Heart right ventricle (tissue), 16 donors: ENCODE measurements around the gene ERLEC1. TPM values are rescaled to one million over a fixed set of nuclear protein-coding genes. Genes with fewer than 3 reads are reported as not detected.

Experiments
- ATAC-seq, 8 donors: fragments of 200-7000 bp; cut with Tn5 transposase; one replicate each; pipeline ENCODE4 v1.9.1; 2020; ENCODE audit warnings: mild to moderate bottlenecking in 8 of 8, moderate library complexity in 8 of 8, moderate number of reproducible peaks in 1 of 8
- DNase-seq, 2 donors: peaks; one replicate each; pipeline ENCODE4 v3.0.0-alpha.2; 2020
- H3K27ac ChIP-seq, 10 donors: fragments of 200-600 bp; sonication (generic) in 2 of 10; one replicate each; pipeline versions ENCODE4 v1.5.0 to v1.8.0; 2020 to 2022; ENCODE audit warnings: mild to moderate bottlenecking in 3 of 10
- H3K27me3 ChIP-seq, 7 donors: fragments of 200-600 bp; one replicate each; pipeline ENCODE4 v1.8.0; 2021 to 2022; ENCODE audit warnings: mild to moderate bottlenecking in 2 of 7
- H3K36me3 ChIP-seq, 9 donors: fragments of 200-600 bp; sonication (generic) in 1 of 9; one replicate each; pipeline versions ENCODE4 v1.5.0 to v1.8.0; 2020 to 2022; ENCODE audit warnings: mild to moderate bottlenecking in 2 of 9
- H3K4me1 ChIP-seq, 9 donors: fragments of 200-600 bp; sonication (generic) in 1 of 9; one replicate each; pipeline versions ENCODE4 v1.5.0 to v1.8.0; 2020 to 2022; ENCODE audit warnings: mild to moderate bottlenecking in 4 of 9
- H3K4me3 ChIP-seq, 10 donors: fragments of 200-600 bp; sonication (generic) in 2 of 10; one replicate each; pipeline versions ENCODE4 v1.5.0 to v1.8.0; 2020 to 2022; ENCODE audit warnings: mild to moderate bottlenecking in 7 of 10, moderate library complexity in 2 of 10
- H3K9me3 ChIP-seq, 11 donors: fragments of 200-600 bp in 10 of 11; sonication (generic) in 2 of 11; one replicate each; pipeline versions ENCODE4 v1.5.0 to v1.8.0; 2013 to 2022; ENCODE audit warnings: mild to moderate bottlenecking in 2 of 11, control low read depth in 1 of 11, moderate library complexity in 1 of 11
- CTCF ChIP-seq, 9 donors: fragments of 200-600 bp; sonication (generic) in 2 of 9; IDR thresholded peaks; one replicate each; pipeline versions ENCODE4 v1.5.0 to v1.8.0; 2021 to 2022; ENCODE audit warnings: antibody characterized with exemption in 9 of 9, mild to moderate bottlenecking in 5 of 9, moderate library complexity in 1 of 9
- WGBS, 2 donors: extraction: QIAGEN DNeasy Blood & Tissue Kit; methylation state at CpG; one replicate each; pipeline ENCODE4 v1.1.7; 2013; ENCODE audit warnings: inconsistent platforms in 1 of 2; 5-methylcytosine and 5-hydroxymethylcytosine counted together
- intact Hi-C, 10 donors: fragments of 100-400 bp; cut with DNase I; formaldehyde crosslinking; loops; one replicate each; pipeline versions ENCODE4 v1.11.1 to v1.14.2; 2022
- polyA plus RNA-seq, 2 donors: library from polyadenylated mRNA; stranded (reverse); fragments of 200-250 nt; gene quantifications; one replicate each; pipeline ENCODE4 v1.2.3, GENCODE V29; 2013
- total RNA-seq, 10 donors: library from RNA; stranded (reverse); fragmentation: NEBNext Ultra II Directional in 3 of 10; extraction: Animal tissue kit (Norgen Biotek cat#: 25700) in 3 of 10; gene quantifications; one replicate each; pipeline versions ENCODE4 v1.2.1 to v1.2.4, GENCODE V29; 2021 to 2023
- donor health status: Arrhythmogenic right ventricular cardiomyopathy.
- donor health status: ischemic (EF 13 %, LVEDD 7.1; RV severe dilation, severe dysfunction).
- donor health status: healthy with polysubstance abuse.
- donor health status: DM: no; HTN: yes; CAD: no.
- donor health status: DM: no; HTN: no; CAD: no.
- donor health status: ischemic (EF 25% LVEDD 6.9; RV normal size, moderate dysfunction).
- donor health status: ischemic (EF 25% LVEDD 5.7; RV mildly dilated, moderate dysfunction).
- donor health status: healthy.
- donor health status: DM: yes; HTN: yes; CAD: no.
- donor health status: Ischemic cardiomyopathy.
- donor health status: ischemic (EF 35%, LVEDD 5.7; RV mildly dilated, moderate dysfunction).
- donor health status: nonischemic (EF 11% LVEDD 7.7; RV severe dilation, severe dysfunction).
- donor health status: DM: yes; HTN: yes; CAD: no.
- donor health status: PGD.
- donor health status: ischemic (EF 29% LVEDD 5.4; RV normal size, mild dysfunction).
- donor health status: nonischemic (EF 23%, LVEDD 6.1; RV moderate dilation, normal function).

Gene ERLEC1
- total and polyA plus RNA-seq, 12 donors = 12.6 to 48.1 (median 37.0) TPM

- Histone ChIP-seq H3K27ac (peak overlapping the region in 1 of 10 donors; percentile 39), H3K27me3 (no peaks in the 10 kb centered on the region), H3K4me3 (no peak overlapping the region), H3K9me3 (no peaks in the 10 kb centered on the region), H3K36me3 (peaks cover 0 to 78% (median 14%) of the 10 kb centered on the region in 9 donors), H3K4me1 (peaks cover 0 to 7% (median 3%) of the 10 kb centered on the region in 9 donors)
- DNase-seq = no peak
- WGBS, 2 donors = 96 to 98% methylated on average over 6 of the region's 6 CpGs
- intact Hi-C loops = no loop called here
- peak in 1 of 8 donors; percentile 20 for ATAC-seq
- no peak for TF ChIP-seq CTCF (IDR thresholded peaks at IDR 0.05)
Observed at GRCh38 chr2:53863538-53864227, 76.8 kb downstream of the ERLEC1 start.

GRCh38 chr2:53865264-53865663, 78.4 kb downstream of the ERLEC1 start:
- 89 to 96% methylated on average over 2 of the region's 2 CpGs for WGBS, 2 donors
- Histone ChIP-seq H3K9me3 (no peaks in the 10 kb centered on the region), H3K27ac (peak overlapping the region in 1 of 10 donors; percentile 2), H3K27me3 (no peaks in the 10 kb centered on the region), H3K4me1 (peaks cover 0 to 4% (median 0%) of the 10 kb centered on the region in 9 donors), H3K4me3 (no peak overlapping the region), H3K36me3 (peaks cover 0 to 89% (median 15%) of the 10 kb centered on the region in 9 donors)
- DNase-seq (no peak), ATAC-seq (no peak)
- intact Hi-C loops = no loop called here
- no peak for TF ChIP-seq CTCF (IDR thresholded peaks at IDR 0.05)

GRCh38 chr2:53865962-53866361, 79.1 kb downstream of the ERLEC1 start:
- Histone ChIP-seq H3K36me3 (peaks cover 0 to 96% (median 19%) of the 10 kb centered on the region in 9 donors), H3K4me1 (peaks cover 0 to 4% (median 0%) of the 10 kb centered on the region in 9 donors), H3K9me3 (no peaks in the 10 kb centered on the region), H3K27me3 (no peaks in the 10 kb centered on the region), H3K4me3 (no peak overlapping the region), H3K27ac (peak overlapping the region in 1 of 10 donors; percentile 29)
- intact Hi-C loops = no loop called here
- DNase-seq (no peak), ATAC-seq (peak in 1 of 8 donors; percentile 46)
- WGBS, 2 donors = 78 to 80% methylated on average over 5 of the region's 5 CpGs
- no peak for TF ChIP-seq CTCF (IDR thresholded peaks at IDR 0.05)

GRCh38 chr2:53867169-53867568, 80.3 kb downstream of the ERLEC1 start:
- intact Hi-C loops = no loop called here

More at GRCh38 chr2:53867169-53867568, 80.3 kb downstream of the ERLEC1 start:
- no peak for DNase-seq
- ATAC-seq = peak in 7 of 8 donors; percentile 32 to 67 (median 64)
- Histone ChIP-seq H3K27me3 (no peaks in the 10 kb centered on the region), H3K36me3 (peaks cover 0 to 95% (median 19%) of the 10 kb centered on the region in 9 donors), H3K4me1 (peaks cover 0 to 4% (median 0%) of the 10 kb centered on the region in 9 donors), H3K4me3 (no peak overlapping the region), H3K9me3 (no peaks in the 10 kb centered on the region), H3K27ac (peak overlapping the region in 3 of 10 donors; percentile 11 to 38 (median 29))
- TF ChIP-seq CTCF (IDR thresholded peaks at IDR 0.05) = no peak
- 83 to 86% methylated on average over 5 of the region's 5 CpGs for WGBS, 2 donors
